Measurements from ENCODE around the gene BCL2L11. TPM values are rescaled to one million over a fixed set of nuclear protein-coding genes. Genes with fewer than 3 reads are reported as not detected.

The BCL2L11 gene
- total and polyA plus RNA-seq, 9 donors, result 11.6 to 34.7 (median 20.2) TPM

DNA sequence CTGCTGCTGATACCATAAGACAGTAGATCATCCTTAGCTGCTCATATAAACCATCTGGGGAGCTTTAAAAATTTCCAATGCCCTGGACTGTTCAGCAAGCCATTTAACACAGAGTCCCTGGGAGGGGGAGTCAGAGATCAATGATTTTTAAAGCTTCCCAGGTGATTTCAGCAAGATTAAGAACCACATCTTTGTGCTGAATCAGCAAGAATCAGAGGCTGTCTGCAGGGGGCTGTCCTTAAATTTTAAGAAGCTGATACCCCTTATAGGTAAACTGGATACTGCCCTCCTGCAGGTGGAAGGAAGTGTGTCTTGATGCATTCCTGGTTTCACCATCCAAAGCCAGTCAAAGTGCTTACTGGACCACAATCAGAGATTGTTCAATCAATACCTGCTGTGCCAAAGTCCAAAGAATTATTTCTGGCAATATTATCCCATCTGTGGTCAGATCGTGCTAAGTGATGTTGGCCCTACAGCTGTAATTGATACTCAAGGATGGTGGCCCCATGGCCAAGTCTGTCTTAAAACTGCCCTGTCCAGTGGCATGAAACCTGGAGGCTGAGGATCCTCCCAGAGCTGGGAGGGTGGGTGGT is 72.2 kb downstream of the BCL2L11 start:
- DNase-seq, result no peak
- H3K27me3 ChIP-seq, result no peaks in the 10 kb centered on the region
- no peaks in the 10 kb centered on the region for H3K9me3 ChIP-seq
- no peaks in the 10 kb centered on the region for H3K36me3 ChIP-seq
- H3K4me1 ChIP-seq (ENCODE audit: insufficient read depth), result no peaks in the 10 kb centered on the region
- intact Hi-C loops (cut with DNase I), result no loop called here
- 67 to 93% (median 77%) methylated on average over 1 of the region's 1 CpG for WGBS, 3 donors
- no peak for TF ChIP-seq EP300 (IDR thresholded peaks at IDR 0.05)
- TF ChIP-seq, protein P1, sequence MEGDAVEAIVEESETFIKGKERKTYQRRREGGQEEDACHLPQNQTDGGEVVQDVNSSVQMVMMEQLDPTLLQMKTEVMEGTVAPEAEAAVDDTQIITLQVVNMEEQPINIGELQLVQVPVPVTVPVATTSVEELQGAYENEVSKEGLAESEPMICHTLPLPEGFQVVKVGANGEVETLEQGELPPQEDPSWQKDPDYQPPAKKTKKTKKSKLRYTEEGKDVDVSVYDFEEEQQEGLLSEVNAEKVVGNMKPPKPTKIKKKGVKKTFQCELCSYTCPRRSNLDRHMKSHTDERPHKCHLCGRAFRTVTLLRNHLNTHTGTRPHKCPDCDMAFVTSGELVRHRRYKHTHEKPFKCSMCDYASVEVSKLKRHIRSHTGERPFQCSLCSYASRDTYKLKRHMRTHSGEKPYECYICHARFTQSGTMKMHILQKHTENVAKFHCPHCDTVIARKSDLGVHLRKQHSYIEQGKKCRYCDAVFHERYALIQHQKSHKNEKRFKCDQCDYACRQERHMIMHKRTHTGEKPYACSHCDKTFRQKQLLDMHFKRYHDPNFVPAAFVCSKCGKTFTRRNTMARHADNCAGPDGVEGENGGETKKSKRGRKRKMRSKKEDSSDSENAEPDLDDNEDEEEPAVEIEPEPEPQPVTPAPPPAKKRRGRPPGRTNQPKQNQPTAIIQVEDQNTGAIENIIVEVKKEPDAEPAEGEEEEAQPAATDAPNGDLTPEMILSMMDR (IDR thresholded peaks at IDR 0.05), result no peak
- no peak for TF ChIP-seq POLR2A (IDR thresholded peaks at IDR 0.05)
- no peak overlapping the region for H3K27ac ChIP-seq
- no peak overlapping the region for H3K4me3 ChIP-seq

DNA sequence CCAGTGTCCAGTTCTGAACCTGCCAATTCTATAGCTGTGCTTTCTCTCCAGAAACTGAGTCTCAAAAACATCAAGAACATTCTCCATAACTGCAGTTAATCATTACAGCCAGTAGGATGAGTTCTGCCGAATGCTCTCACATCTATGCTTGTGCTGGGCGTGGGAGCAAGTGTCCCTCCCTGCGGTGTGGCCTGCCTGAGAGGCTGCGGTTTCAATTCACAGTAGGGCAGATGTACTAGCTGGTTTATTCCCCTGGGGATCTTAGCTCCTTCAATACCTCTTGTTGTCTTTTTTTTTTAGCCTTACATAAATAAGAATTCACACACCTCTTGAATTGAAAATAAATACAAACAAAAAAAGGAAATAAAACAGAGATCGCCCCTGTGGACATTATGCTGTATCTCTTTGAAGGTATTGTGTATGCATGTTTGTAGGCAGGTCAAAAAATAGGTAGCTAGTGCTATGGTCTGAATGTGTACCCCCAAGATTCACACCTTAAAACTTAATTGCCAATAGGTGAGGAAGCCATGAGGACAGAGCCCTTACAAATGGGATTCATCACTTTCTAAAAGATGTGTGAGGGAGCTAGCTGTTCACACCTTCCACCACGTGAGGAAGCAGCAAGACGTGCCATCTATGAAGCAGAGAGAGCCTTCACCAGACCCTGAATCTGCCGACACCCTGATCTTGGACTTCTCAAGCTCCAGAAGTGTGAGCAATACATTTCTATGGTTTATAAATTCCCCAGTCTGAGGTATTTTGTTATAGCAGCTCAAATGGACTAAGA is 74.3 kb downstream of the BCL2L11 start:
- no peak for TF ChIP-seq POLR2A (IDR thresholded peaks at IDR 0.05)
- TF ChIP-seq, protein P1 (IDR thresholded peaks at IDR 0.05), result no peak
- no peak for TF ChIP-seq EP300 (IDR thresholded peaks at IDR 0.05)
- intact Hi-C loops (cut with DNase I), result no loop called here
- H3K9me3 ChIP-seq, result no peaks in the 10 kb centered on the region
- WGBS, 3 donors, result 90 to 91% (median 90%) methylated on average over 8 of the region's 8 CpGs
- no peak overlapping the region for H3K4me3 ChIP-seq
- no peaks in the 10 kb centered on the region for H3K4me1 ChIP-seq (ENCODE audit: insufficient read depth)
- no peaks in the 10 kb centered on the region for H3K27me3 ChIP-seq
- no peaks in the 10 kb centered on the region for H3K36me3 ChIP-seq
- no peak for DNase-seq
- no peak overlapping the region for H3K27ac ChIP-seq

DNA sequence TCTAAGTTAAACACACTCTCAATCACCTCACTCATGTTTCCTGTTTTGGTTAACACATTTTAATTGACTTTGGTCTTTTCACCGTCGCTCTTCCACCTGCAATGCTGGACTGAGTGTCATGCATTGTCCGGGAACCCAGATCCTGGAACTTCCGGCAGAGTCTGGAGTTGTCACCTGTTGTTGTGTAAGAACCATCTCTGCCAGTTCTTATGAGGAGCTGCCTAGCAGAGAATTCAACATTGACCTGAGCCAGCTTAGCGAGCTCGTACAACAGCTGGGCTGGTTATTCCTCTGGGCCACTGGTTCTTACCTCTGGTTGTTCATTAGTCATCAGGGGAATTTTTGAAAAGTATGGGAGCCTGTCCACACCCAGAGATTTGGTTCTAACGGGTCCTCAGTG is 75.7 kb downstream of the BCL2L11 start:
- Histone ChIP-seq H3K4me1 (ENCODE audit: insufficient read depth) (no peaks in the 10 kb centered on the region), H3K9me3 (no peaks in the 10 kb centered on the region), H3K36me3 (no peaks in the 10 kb centered on the region), H3K27me3 (no peaks in the 10 kb centered on the region), H3K4me3 (no peak overlapping the region), H3K27ac (no peak overlapping the region)
- intact Hi-C loops (cut with DNase I), result no loop called here
- no peak for TF ChIP-seq EP300 (IDR thresholded peaks at IDR 0.05)
- TF ChIP-seq, protein P1 (IDR thresholded peaks at IDR 0.05), result no peak
- TF ChIP-seq POLR2A (IDR thresholded peaks at IDR 0.05), result no peak
- DNase-seq, result no peak
- WGBS, 3 donors, result 85 to 90% (median 88%) methylated on average over 7 of the region's 7 CpGs

DNA sequence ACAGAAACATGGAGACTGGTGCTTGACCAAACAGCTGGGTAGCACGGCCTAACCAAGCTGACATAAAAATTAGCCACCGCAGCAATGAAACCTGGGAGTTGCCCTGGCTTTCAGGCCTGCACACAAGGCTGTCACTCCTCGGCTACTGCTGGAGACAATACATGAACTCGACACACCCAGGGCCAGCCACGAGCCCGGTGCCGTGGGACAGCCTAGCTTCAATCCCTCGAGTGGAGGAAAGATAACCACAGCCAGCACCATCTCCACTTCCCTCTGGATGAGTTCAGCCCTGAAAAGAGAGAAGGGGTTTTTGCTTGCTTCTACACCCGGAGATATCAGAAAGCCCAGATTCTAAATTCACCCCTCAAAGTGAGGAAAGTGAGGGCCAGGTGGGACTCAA is 78.0 kb downstream of the BCL2L11 start:
- H3K4me1 ChIP-seq (ENCODE audit: insufficient read depth), result no peaks in the 10 kb centered on the region
- H3K4me3 ChIP-seq, result no peak overlapping the region
- no peaks in the 10 kb centered on the region for H3K36me3 ChIP-seq
- H3K27me3 ChIP-seq, result no peaks in the 10 kb centered on the region
- no peak overlapping the region for H3K27ac ChIP-seq
- WGBS, 3 donors, result 85 to 92% (median 89%) methylated on average over 9 of the region's 9 CpGs
- no peak for DNase-seq
- TF ChIP-seq POLR2A (IDR thresholded peaks at IDR 0.05) (no peak), EP300 (IDR thresholded peaks at IDR 0.05) (no peak)
- TF ChIP-seq, protein P1 (IDR thresholded peaks at IDR 0.05), result no peak
- no peaks in the 10 kb centered on the region for H3K9me3 ChIP-seq
- intact Hi-C loops (cut with DNase I), result no loop called here

Measured in ovary (tissue), 9 donors.